ENCODE data around the gene POLR2C. TPM values are rescaled to one million over a fixed set of nuclear protein-coding genes. Genes with fewer than 3 reads are reported as not detected.
A peak's percentile ranks its signal among the peaks of the same experiment; 100 is the strongest.

Gene POLR2C
- total RNA-seq, 2 donors from 2014 or later: 72.0 to 88.3 TPM

- no peak for DNase-seq
- Mint-ChIP-seq H3K4me3 (no peak overlapping the region), H3K27ac (no peak overlapping the region), H3K9me3 (no peaks in the 10 kb centered on the region), H3K4me1 (peaks cover 36% of the 10 kb centered on the region), H3K27me3 (ENCODE audit: insufficient read depth) (peaks cover 8% of the 10 kb centered on the region), H3K36me3 (ENCODE audit: low read depth) (peaks cover 21% of the 10 kb centered on the region)
- no peak overlapping the region for H3K4me3 ChIP-seq (ENCODE audit: low read length)
- TF ChIP-seq CTCF (conservative IDR thresholded peaks at IDR 0.05): no peak
- H3K9ac ChIP-seq (ENCODE audit: extremely low read depth, low read length, poor library complexity, severe bottlenecking): no peak overlapping the region
- WGBS, 2 experiments (ENCODE audit: insufficient coverage in 1 of 2, insufficient read length in 1 of 2): 93 to 94% methylated on average over 19 to 30 of the region's 30 CpGs
- no peaks in the 10 kb centered on the region for H3K9me3 ChIP-seq (ENCODE audit: control insufficient read depth, low read length)
- H3K27ac ChIP-seq (ENCODE audit: low read depth, low read length): no peak overlapping the region
- peaks cover 19% of the 10 kb centered on the region for H3K4me1 ChIP-seq (ENCODE audit: control insufficient read depth, insufficient read depth, low read length)
- H3K27me3 ChIP-seq (ENCODE audit: control insufficient read depth, insufficient read depth, low read length, poor library complexity, severe bottlenecking): no peaks in the 10 kb centered on the region
- H3K36me3 ChIP-seq (ENCODE audit: control insufficient read depth, insufficient read depth, low read length): peaks cover 31% of the 10 kb centered on the region
Measured at GRCh38 chr16:57474671-57475661, 12.5 kb downstream of the POLR2C start.

GRCh38 chr16:57475711-57476339 lies 13.3 kb downstream of the POLR2C start:
- H3K36me3 Mint-ChIP-seq (ENCODE audit: low read depth): peaks cover 14% of the 10 kb centered on the region
- Histone ChIP-seq H3K4me1 (ENCODE audit: control insufficient read depth, insufficient read depth, low read length) (peaks cover 19% of the 10 kb centered on the region), H3K27me3 (ENCODE audit: control insufficient read depth, insufficient read depth, low read length, poor library complexity, severe bottlenecking) (no peaks in the 10 kb centered on the region), H3K4me3 (ENCODE audit: low read length) (no peak overlapping the region), H3K36me3 (ENCODE audit: control insufficient read depth, insufficient read depth, low read length) (peaks cover 22% of the 10 kb centered on the region), H3K27ac (ENCODE audit: low read depth, low read length) (no peak overlapping the region), H3K9me3 (ENCODE audit: control insufficient read depth, low read length) (no peaks in the 10 kb centered on the region), H3K9ac (ENCODE audit: extremely low read depth, low read length, poor library complexity, severe bottlenecking) (no peak overlapping the region)
- peaks cover 40% of the 10 kb centered on the region for H3K4me1 Mint-ChIP-seq
- 14 to 34% methylated on average over 4 to 12 of the region's 12 CpGs for WGBS, 2 experiments (ENCODE audit: insufficient coverage in 1 of 2, insufficient read length in 1 of 2)
- no peaks in the 10 kb centered on the region for H3K9me3 Mint-ChIP-seq
- TF ChIP-seq CTCF (conservative IDR thresholded peaks at IDR 0.05): peak; percentile 93
- no peak overlapping the region for H3K27ac Mint-ChIP-seq
- H3K27me3 Mint-ChIP-seq (ENCODE audit: insufficient read depth): peaks cover 10% of the 10 kb centered on the region
- DNase-seq: peak; percentile 98
- no peak overlapping the region for H3K4me3 Mint-ChIP-seq

GRCh38 chr16:57476546-57477410 lies 14.3 kb downstream of the POLR2C start:
- WGBS, 2 experiments (ENCODE audit: insufficient coverage in 1 of 2, insufficient read length in 1 of 2): 91% methylated on average over 6 of the region's 6 CpGs; no CpG with 5 or more reads in 1 of the 2 experiments
- DNase-seq: peak; percentile 74
- no peaks in the 10 kb centered on the region for H3K9me3 Mint-ChIP-seq

More at GRCh38 chr16:57476546-57477410, 14.3 kb downstream of the POLR2C start:
- TF ChIP-seq CTCF (conservative IDR thresholded peaks at IDR 0.05): no peak
- no peak overlapping the region for H3K4me3 Mint-ChIP-seq
- Histone ChIP-seq H3K9ac (ENCODE audit: extremely low read depth, low read length, poor library complexity, severe bottlenecking) (no peak overlapping the region), H3K4me3 (ENCODE audit: low read length) (no peak overlapping the region), H3K36me3 (ENCODE audit: control insufficient read depth, insufficient read depth, low read length) (peaks cover 16% of the 10 kb centered on the region), H3K27ac (ENCODE audit: low read depth, low read length) (no peak overlapping the region), H3K4me1 (ENCODE audit: control insufficient read depth, insufficient read depth, low read length) (peaks cover 14% of the 10 kb centered on the region), H3K27me3 (ENCODE audit: control insufficient read depth, insufficient read depth, low read length, poor library complexity, severe bottlenecking) (no peaks in the 10 kb centered on the region), H3K9me3 (ENCODE audit: control insufficient read depth, low read length) (no peaks in the 10 kb centered on the region)
- H3K27me3 Mint-ChIP-seq (ENCODE audit: insufficient read depth): peaks cover 10% of the 10 kb centered on the region
- H3K36me3 Mint-ChIP-seq (ENCODE audit: low read depth): peaks cover 7% of the 10 kb centered on the region
- peaks cover 30% of the 10 kb centered on the region for H3K4me1 Mint-ChIP-seq
- H3K27ac Mint-ChIP-seq: no peak overlapping the region

All from endodermal cell (in vitro differentiated cells).